Parathyroid adenoma (tissue), 2 donors: ENCODE results near the gene TPT1.
"Not testable (repeated sequence)": the region's sequence is repeated elsewhere in the genome, so short reads cannot be mapped to it uniquely, and the experiment has no call there.

Experiments used
- H2AFZ ChIP-seq: fragments of 300-600 bp; sonication (generic); one replicate; pipeline ENCODE4 v1.7.0; 2017; ENCODE audit warnings: antibody characterized with exemption, mild to moderate bottlenecking
- H3K27ac ChIP-seq: fragments of 300-600 bp; sonication (generic); one replicate; pipeline ENCODE4 v1.7.0; 2017
- H3K27me3 ChIP-seq: fragments of 300-600 bp; sonication (generic); one replicate; pipeline ENCODE4 v1.7.0; 2017; ENCODE audit warnings: low read length; ENCODE audit not compliant: control insufficient read depth, insufficient read depth
- H3K36me3 ChIP-seq: fragments of 300-600 bp; sonication (generic); one replicate; pipeline ENCODE4 v1.7.0; 2017; ENCODE audit warnings: low read length; ENCODE audit not compliant: control insufficient read depth, insufficient read depth
- H3K4me1 ChIP-seq: fragments of 300-600 bp; sonication (generic); one replicate; pipeline ENCODE4 v1.7.0; 2017; ENCODE audit warnings: control low read depth
- H3K4me2 ChIP-seq: fragments of 300-600 bp; sonication (generic); one replicate; pipeline ENCODE4 v1.7.0; 2017; ENCODE audit warnings: low read length
- H3K4me3 ChIP-seq: fragments of 300-600 bp; sonication (generic); one replicate; pipeline ENCODE4 v1.7.0; 2017; ENCODE audit warnings: low read depth, low read length
- H3K79me2 ChIP-seq: fragments of 300-600 bp; sonication (generic); one replicate; pipeline ENCODE4 v1.7.0; 2017; ENCODE audit warnings: control low read depth
- H3K9ac ChIP-seq: fragments of 300-600 bp; sonication (generic); one replicate; pipeline ENCODE4 v1.7.0; 2017; ENCODE audit warnings: mild to moderate bottlenecking
- H3K9me3 ChIP-seq: fragments of 300-600 bp; sonication (generic); one replicate; pipeline ENCODE4 v1.7.0; 2017; ENCODE audit warnings: low read length; ENCODE audit not compliant: control insufficient read depth
- CTCF ChIP-seq: fragments of 300-600 bp; sonication (generic); IDR thresholded peaks from one replicate; pipeline ENCODE4 v1.7.0; 2017; ENCODE audit warnings: antibody characterized with exemption, mild to moderate bottlenecking
- donor health status: primary hyperparathyroidism.

Gene TPT1

GRCh38 chr13:45385320-45385719 lies 44.3 kb upstream of the TPT1 start:
- Histone ChIP-seq H3K36me3 (no peaks in the 10 kb centered on the region), H3K27ac (no peak overlapping the region), H3K27me3 (no peaks in the 10 kb centered on the region), H3K4me3 (no peak overlapping the region), H3K4me1 (no peaks in the 10 kb centered on the region), H3K4me2 (no peak overlapping the region), H3K9ac (no peak overlapping the region), H3K79me2 (no peaks in the 10 kb centered on the region), H2AFZ (no peak overlapping the region), H3K9me3 (no peaks in the 10 kb centered on the region)
- TF ChIP-seq CTCF, result no peak

- Histone ChIP-seq H2AFZ (no peak overlapping the region), H3K36me3 (no peaks in the 10 kb centered on the region), H3K79me2 (no peaks in the 10 kb centered on the region), H3K4me3 (no peak overlapping the region), H3K4me1 (no peaks in the 10 kb centered on the region), H3K9me3 (no peaks in the 10 kb centered on the region), H3K27me3 (no peaks in the 10 kb centered on the region), H3K27ac (no peak overlapping the region), H3K4me2 (no peak overlapping the region), H3K9ac (no peak overlapping the region)
- TF ChIP-seq CTCF, result no peak
These were observed 43.6 kb upstream of the TPT1 start for GRCh38 chr13:45384474-45385174.

- H3K4me3 ChIP-seq, H3K79me2 ChIP-seq, H3K36me3 ChIP-seq, H3K4me1 ChIP-seq, H3K9ac ChIP-seq, H3K9me3 ChIP-seq, H3K4me2 ChIP-seq, H3K27me3 ChIP-seq, H3K27ac ChIP-seq, H2AFZ ChIP-seq: not testable (repeated sequence)
These were observed 41.8 kb upstream of the TPT1 start for GRCh38 chr13:45382739-45383138.

- Histone ChIP-seq H3K27ac (no peak overlapping the region), H3K4me1 (no peaks in the 10 kb centered on the region), H3K9me3 (no peaks in the 10 kb centered on the region), H3K4me2 (no peak overlapping the region), H2AFZ (no peak overlapping the region), H3K27me3 (no peaks in the 10 kb centered on the region), H3K4me3 (no peak overlapping the region), H3K9ac (no peak overlapping the region), H3K36me3 (no peaks in the 10 kb centered on the region), H3K79me2 (no peaks in the 10 kb centered on the region)
- TF ChIP-seq CTCF, result no peak
These were observed 40.2 kb upstream of the TPT1 start for GRCh38 chr13:45381196-45381595.

GRCh38 chr13:45380708-45381107 lies 39.7 kb upstream of the TPT1 start:
- not testable (repeated sequence) for H3K4me2 ChIP-seq, H3K27ac ChIP-seq, H3K4me1 ChIP-seq, H3K36me3 ChIP-seq, H3K27me3 ChIP-seq, H3K79me2 ChIP-seq, H2AFZ ChIP-seq, H3K9ac ChIP-seq, H3K4me3 ChIP-seq, H3K9me3 ChIP-seq

GRCh38 chr13:45379516-45379915 lies 38.5 kb upstream of the TPT1 start:
- H3K4me3 ChIP-seq, H3K27ac ChIP-seq, H3K79me2 ChIP-seq, H3K4me2 ChIP-seq, H3K4me1 ChIP-seq, H3K9me3 ChIP-seq, H2AFZ ChIP-seq, H3K9ac ChIP-seq, H3K36me3 ChIP-seq, H3K27me3 ChIP-seq: not testable (repeated sequence)

GRCh38 chr13:45378786-45379185 lies 37.8 kb upstream of the TPT1 start:
- H2AFZ ChIP-seq, H3K27ac ChIP-seq, H3K27me3 ChIP-seq, H3K9ac ChIP-seq, H3K4me2 ChIP-seq, H3K36me3 ChIP-seq, H3K4me3 ChIP-seq, H3K79me2 ChIP-seq, H3K9me3 ChIP-seq, H3K4me1 ChIP-seq: not testable (repeated sequence)

- not testable (repeated sequence) for H3K27ac ChIP-seq, H2AFZ ChIP-seq, H3K4me1 ChIP-seq
These were observed 36.3 kb upstream of the TPT1 start for GRCh38 chr13:45377314-45377713.

GRCh38 chr13:45376651-45377050 lies 35.7 kb upstream of the TPT1 start:
- H3K79me2 ChIP-seq, H3K9ac ChIP-seq, H3K36me3 ChIP-seq, H2AFZ ChIP-seq, H3K4me1 ChIP-seq, H3K27ac ChIP-seq, H3K4me3 ChIP-seq, H3K9me3 ChIP-seq, H3K27me3 ChIP-seq, H3K4me2 ChIP-seq: not testable (repeated sequence)

More at GRCh38 chr13:45377314-45377713, 36.3 kb upstream of the TPT1 start:
- not testable (repeated sequence) for H3K4me2 ChIP-seq, H3K36me3 ChIP-seq, H3K9me3 ChIP-seq, H3K4me3 ChIP-seq, H3K9ac ChIP-seq, H3K27me3 ChIP-seq, H3K79me2 ChIP-seq
